WTC11 (cell line): ENCODE data around the gene SCML2. TPM values are rescaled to one million over a fixed set of nuclear protein-coding genes. Genes with fewer than 3 reads are reported as not detected.

Experiments
- ATAC-seq: fragments of 200-7000 bp; cut with Tn5 transposase; 2 replicates; pipeline ENCODE4 v1.10.0; 2021; ENCODE audit warnings: mild to moderate bottlenecking, moderate library complexity
- CTCF ChIA-PET: fragments of 300-600 bp; sonication (Branson Sonifier 250); formaldehyde crosslinking; loops from one replicate; lab custom pipeline; 2021; ENCODE audit warnings: antibody characterized with exemption; lab: Charles Lee
- POLR2A ChIA-PET: fragments of 350-600 bp; sonication (Branson Sonifier 250); formaldehyde crosslinking; loops from one replicate; lab custom pipeline; 2021; ENCODE audit warnings: antibody characterized with exemption; lab: Charles Lee
- DNase-seq: peaks from one replicate; pipeline ENCODE4 v3.0.0; 2021; ENCODE audit warnings: low spot score
- H3K27ac Mint-ChIP-seq: 2 replicates; pipeline ENCODE4 v1.8.0; 2021; ENCODE audit warnings: mixed read lengths
- H3K27me3 Mint-ChIP-seq: 2 replicates; pipeline ENCODE4 v1.8.0; 2021; ENCODE audit warnings: low read depth, mild to moderate bottlenecking, moderate library complexity, mixed read lengths
- H3K36me3 Mint-ChIP-seq: 2 replicates; pipeline ENCODE4 v1.8.0; 2021; ENCODE audit warnings: mixed read lengths
- H3K4me1 Mint-ChIP-seq: 2 replicates; pipeline ENCODE4 v1.8.0; 2022; ENCODE audit warnings: mixed read lengths
- H3K4me3 Mint-ChIP-seq: 2 replicates; pipeline ENCODE4 v1.8.0; 2021; ENCODE audit warnings: mild to moderate bottlenecking, moderate library complexity, mixed read lengths
- H3K9me3 Mint-ChIP-seq: 2 replicates; pipeline ENCODE4 v1.8.0; 2021; ENCODE audit warnings: mixed read lengths
- ATF1 ChIP-seq: sonication (generic); formaldehyde crosslinking; IDR thresholded peaks from 2 replicates; pipeline ENCODE4 v1.8.1; 2023; ENCODE audit warnings: mild to moderate bottlenecking, moderate library complexity, missing genetic modification reagents
- CREB1 ChIP-seq: sonication (generic); formaldehyde crosslinking; IDR thresholded peaks from 2 replicates; pipeline ENCODE4 v1.8.0; 2023; ENCODE audit warnings: mild to moderate bottlenecking, missing genetic modification reagents
- EMX1 ChIP-seq: fragments of 250-450 bp; sonication (Bioruptor Pico); IDR thresholded peaks from 2 replicates; pipeline ENCODE4 v1.8.0; 2021; ENCODE audit warnings: mild to moderate bottlenecking
- GRHL2 ChIP-seq: fragments of 250-450 bp; sonication (Bioruptor Pico); IDR thresholded peaks from 2 replicates; pipeline ENCODE4 v1.8.0; 2022; ENCODE audit warnings: mild to moderate bottlenecking, moderate library complexity; ENCODE audit not compliant: insufficient replicate concordance, severe bottlenecking
- HMGA2 ChIP-seq: fragments of 250-450 bp; sonication (Bioruptor Pico); IDR thresholded peaks from 2 replicates; pipeline ENCODE4 v1.4.0; 2021; ENCODE audit warnings: mild to moderate bottlenecking, moderate library complexity
- MXD4 ChIP-seq: fragments of 250-450 bp; sonication (Bioruptor Pico); IDR thresholded peaks from 2 replicates; pipeline ENCODE4 v1.8.0; 2021; ENCODE audit warnings: mild to moderate bottlenecking, moderate library complexity, borderline replicate concordance
- MYBL2 ChIP-seq: sonication (generic); formaldehyde crosslinking; IDR thresholded peaks from 2 replicates; pipeline ENCODE4 v1.8.1; 2023; ENCODE audit warnings: mild to moderate bottlenecking, moderate library complexity, missing genetic modification reagents
- NFATC4 ChIP-seq: fragments of 250-450 bp; sonication (Bioruptor Pico); IDR thresholded peaks from 2 replicates; pipeline ENCODE4 v1.9.0; 2021; ENCODE audit warnings: mild to moderate bottlenecking
- NFYB ChIP-seq: sonication (generic); formaldehyde crosslinking; conservative IDR thresholded peaks from 2 replicates; pipeline ENCODE4 v1.8.0; 2022; ENCODE audit warnings: low read depth, missing genetic modification reagents
- NR3C1 ChIP-seq: sonication (generic); formaldehyde crosslinking; conservative IDR thresholded peaks from 2 replicates; pipeline ENCODE4 v1.8.1; 2023; ENCODE audit warnings: low read depth, mild to moderate bottlenecking, missing genetic modification reagents
- SMAD3 ChIP-seq: sonication (generic); formaldehyde crosslinking; IDR thresholded peaks from 2 replicates; pipeline ENCODE4 v1.8.0; 2022; ENCODE audit warnings: missing genetic modification reagents, mild to moderate bottlenecking, borderline replicate concordance
- SOX15 ChIP-seq: fragments of 250-450 bp; sonication (Bioruptor Pico); IDR thresholded peaks from 2 replicates; pipeline ENCODE4 v1.9.0; 2021; ENCODE audit warnings: mild to moderate bottlenecking
- ZNF671 ChIP-seq: fragments of 250-450 bp; sonication (Bioruptor Pico); IDR thresholded peaks from 2 replicates; pipeline ENCODE4 v1.8.0; 2021; ENCODE audit warnings: mild to moderate bottlenecking
- total RNA-seq: library from RNA; stranded (reverse); gene quantifications from 3 replicates; pipeline ENCODE4 v1.2.3, GENCODE V29; 2021
- TF ChIP-seq, protein P1 (sequence below): sonication (generic); formaldehyde crosslinking; IDR thresholded peaks from 2 replicates; pipeline ENCODE4 v1.8.0; 2023; ENCODE audit warnings: missing genetic modification reagents, mild to moderate bottlenecking, borderline replicate concordance
- TF ChIP-seq, protein P2 (sequence below): sonication (generic); formaldehyde crosslinking; IDR thresholded peaks from 2 replicates; pipeline ENCODE4 v1.8.1; 2023; ENCODE audit warnings: mild to moderate bottlenecking, missing genetic modification reagents, moderate library complexity
- TF ChIP-seq, protein P3 (sequence below): sonication (generic); formaldehyde crosslinking; IDR thresholded peaks from 2 replicates; pipeline ENCODE4 v1.8.0; 2022; ENCODE audit warnings: mild to moderate bottlenecking, missing genetic modification reagents
- TF ChIP-seq, protein P4 (sequence below): sonication (generic); formaldehyde crosslinking; IDR thresholded peaks from 2 replicates; pipeline ENCODE4 v1.8.1; 2023; ENCODE audit warnings: mild to moderate bottlenecking, missing genetic modification reagents
- TF ChIP-seq, protein P5 (sequence below): fragments of 200-600 bp; IDR thresholded peaks from 2 replicates; pipeline ENCODE4 v1.8.0; 2022; ENCODE audit warnings: antibody characterized with exemption
- TF ChIP-seq, protein P6 (sequence below): fragments of 250-450 bp; sonication (Bioruptor Pico); IDR thresholded peaks from 2 replicates; pipeline ENCODE4 v1.9.0; 2021; ENCODE audit warnings: mild to moderate bottlenecking

SCML2 gene
- total RNA-seq, 1 experiment from 2014 or later: 12.8 TPM

DNA sequence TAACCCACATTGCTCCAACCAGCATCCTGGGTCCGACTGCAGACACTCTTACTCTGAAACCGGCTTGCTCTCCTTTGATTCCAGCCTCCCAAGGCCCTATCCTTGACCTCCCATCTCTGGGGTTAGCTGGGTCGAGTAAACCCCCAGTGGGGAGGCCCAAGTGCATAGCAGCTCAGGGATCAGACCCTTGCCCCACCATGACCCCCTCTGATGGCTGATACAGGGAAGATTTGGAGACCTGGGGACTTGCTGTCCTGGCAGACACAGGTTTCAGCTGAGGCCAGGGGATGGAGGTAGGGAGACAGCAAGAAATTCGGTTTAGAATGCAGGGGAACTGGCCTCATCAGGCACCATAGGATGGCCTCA, 47.3 kb upstream of the SCML2 start:
- ATAC-seq (no peak), DNase-seq (no peak)
- Mint-ChIP-seq H3K27me3 (no peaks in the 10 kb centered on the region), H3K4me3 (no peak overlapping the region), H3K27ac (no peak overlapping the region), H3K9me3 (no peaks in the 10 kb centered on the region), H3K4me1 (no peaks in the 10 kb centered on the region), H3K36me3 (no peaks in the 10 kb centered on the region)
- ChIA-PET CTCF (no interaction called here), POLR2A (no interaction called here)
- TF ChIP-seq, protein P1, sequence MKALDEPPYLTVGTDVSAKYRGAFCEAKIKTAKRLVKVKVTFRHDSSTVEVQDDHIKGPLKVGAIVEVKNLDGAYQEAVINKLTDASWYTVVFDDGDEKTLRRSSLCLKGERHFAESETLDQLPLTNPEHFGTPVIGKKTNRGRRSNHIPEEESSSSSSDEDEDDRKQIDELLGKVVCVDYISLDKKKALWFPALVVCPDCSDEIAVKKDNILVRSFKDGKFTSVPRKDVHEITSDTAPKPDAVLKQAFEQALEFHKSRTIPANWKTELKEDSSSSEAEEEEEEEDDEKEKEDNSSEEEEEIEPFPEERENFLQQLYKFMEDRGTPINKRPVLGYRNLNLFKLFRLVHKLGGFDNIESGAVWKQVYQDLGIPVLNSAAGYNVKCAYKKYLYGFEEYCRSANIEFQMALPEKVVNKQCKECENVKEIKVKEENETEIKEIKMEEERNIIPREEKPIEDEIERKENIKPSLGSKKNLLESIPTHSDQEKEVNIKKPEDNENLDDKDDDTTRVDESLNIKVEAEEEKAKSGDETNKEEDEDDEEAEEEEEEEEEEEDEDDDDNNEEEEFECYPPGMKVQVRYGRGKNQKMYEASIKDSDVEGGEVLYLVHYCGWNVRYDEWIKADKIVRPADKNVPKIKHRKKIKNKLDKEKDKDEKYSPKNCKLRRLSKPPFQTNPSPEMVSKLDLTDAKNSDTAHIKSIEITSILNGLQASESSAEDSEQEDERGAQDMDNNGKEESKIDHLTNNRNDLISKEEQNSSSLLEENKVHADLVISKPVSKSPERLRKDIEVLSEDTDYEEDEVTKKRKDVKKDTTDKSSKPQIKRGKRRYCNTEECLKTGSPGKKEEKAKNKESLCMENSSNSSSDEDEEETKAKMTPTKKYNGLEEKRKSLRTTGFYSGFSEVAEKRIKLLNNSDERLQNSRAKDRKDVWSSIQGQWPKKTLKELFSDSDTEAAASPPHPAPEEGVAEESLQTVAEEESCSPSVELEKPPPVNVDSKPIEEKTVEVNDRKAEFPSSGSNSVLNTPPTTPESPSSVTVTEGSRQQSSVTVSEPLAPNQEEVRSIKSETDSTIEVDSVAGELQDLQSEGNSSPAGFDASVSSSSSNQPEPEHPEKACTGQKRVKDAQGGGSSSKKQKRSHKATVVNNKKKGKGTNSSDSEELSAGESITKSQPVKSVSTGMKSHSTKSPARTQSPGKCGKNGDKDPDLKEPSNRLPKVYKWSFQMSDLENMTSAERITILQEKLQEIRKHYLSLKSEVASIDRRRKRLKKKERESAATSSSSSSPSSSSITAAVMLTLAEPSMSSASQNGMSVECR (CRISPR knock-in tag): no peak
- no peak for TF ChIP-seq SMAD3

DNA sequence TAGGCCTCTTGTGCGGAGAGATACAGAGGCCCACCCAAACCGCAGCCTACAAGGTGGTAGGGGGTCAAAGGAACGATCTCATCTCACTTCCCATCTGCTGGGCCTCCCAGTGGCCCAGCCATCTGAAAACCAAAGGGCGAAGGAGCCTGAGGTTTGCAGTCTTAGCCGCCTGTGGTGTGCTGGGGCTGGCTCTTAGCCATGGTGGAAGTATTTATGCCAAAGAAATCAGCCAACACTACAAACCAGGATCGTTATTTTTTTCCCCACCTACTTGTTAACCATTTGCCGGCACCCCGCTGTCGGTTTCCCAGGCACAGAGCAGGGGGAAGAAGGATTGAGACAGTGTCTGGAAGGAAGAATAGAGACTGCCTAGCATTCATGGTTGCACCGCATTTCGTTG, 40.0 kb upstream of the SCML2 start:
- ChIA-PET CTCF (no interaction called here), POLR2A (no interaction called here)
- Mint-ChIP-seq H3K4me1 (peaks cover 3% of the 10 kb centered on the region), H3K36me3 (no peaks in the 10 kb centered on the region), H3K9me3 (no peaks in the 10 kb centered on the region), H3K27ac (no peak overlapping the region), H3K27me3 (no peaks in the 10 kb centered on the region), H3K4me3 (no peak overlapping the region)
- TF ChIP-seq, protein P2, sequence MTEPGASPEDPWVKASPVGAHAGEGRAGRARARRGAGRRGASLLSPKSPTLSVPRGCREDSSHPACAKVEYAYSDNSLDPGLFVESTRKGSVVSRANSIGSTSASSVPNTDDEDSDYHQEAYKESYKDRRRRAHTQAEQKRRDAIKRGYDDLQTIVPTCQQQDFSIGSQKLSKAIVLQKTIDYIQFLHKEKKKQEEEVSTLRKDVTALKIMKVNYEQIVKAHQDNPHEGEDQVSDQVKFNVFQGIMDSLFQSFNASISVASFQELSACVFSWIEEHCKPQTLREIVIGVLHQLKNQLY (CRISPR knock-in tag): no peak
- no peak for TF ChIP-seq EMX1 (CRISPR knock-in tag)
- ATAC-seq: no peak
- DNase-seq: no peak

DNA sequence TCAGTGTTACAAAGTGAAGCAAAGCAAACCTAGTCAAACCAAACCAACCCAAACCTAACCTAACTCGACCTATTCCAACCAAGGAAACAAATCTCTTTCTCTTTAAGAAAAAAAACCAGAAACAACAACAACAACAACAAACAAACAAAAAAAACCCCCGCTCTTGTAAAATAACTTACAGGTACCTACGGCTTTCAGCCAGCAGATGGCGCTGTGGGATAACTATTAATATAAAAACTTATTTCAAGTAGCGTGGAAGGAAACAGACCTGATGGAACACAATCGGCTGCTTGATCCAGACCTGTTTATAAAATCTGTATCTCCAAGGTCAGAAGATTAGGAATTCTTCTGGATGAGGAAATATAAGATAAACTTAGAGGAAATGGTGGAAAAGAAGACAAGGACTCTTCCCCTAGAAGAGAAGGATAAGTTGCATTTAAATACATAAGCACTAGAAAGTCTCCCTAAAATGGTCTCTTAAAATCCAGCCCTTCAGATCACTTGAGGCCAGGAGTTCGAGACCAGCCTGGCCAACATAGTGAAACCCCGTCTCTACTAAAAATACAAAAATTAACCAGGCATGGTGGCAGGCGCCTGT, 36.6 kb upstream of the SCML2 start:
- ATAC-seq (no peak), DNase-seq (peak; percentile 63)
- no peaks in the 10 kb centered on the region for H3K36me3 Mint-ChIP-seq
- no peak overlapping the region for H3K4me3 Mint-ChIP-seq
- no peaks in the 10 kb centered on the region for H3K27me3 Mint-ChIP-seq
- peak overlapping the region; percentile 50; the same call in 1 of the 2 replicates for H3K27ac Mint-ChIP-seq
- H3K4me1 Mint-ChIP-seq: peaks cover 3% of the 10 kb centered on the region
- H3K9me3 Mint-ChIP-seq: no peaks in the 10 kb centered on the region
- ChIA-PET CTCF (no interaction called here), POLR2A (no interaction called here)
- TF ChIP-seq, protein P3, sequence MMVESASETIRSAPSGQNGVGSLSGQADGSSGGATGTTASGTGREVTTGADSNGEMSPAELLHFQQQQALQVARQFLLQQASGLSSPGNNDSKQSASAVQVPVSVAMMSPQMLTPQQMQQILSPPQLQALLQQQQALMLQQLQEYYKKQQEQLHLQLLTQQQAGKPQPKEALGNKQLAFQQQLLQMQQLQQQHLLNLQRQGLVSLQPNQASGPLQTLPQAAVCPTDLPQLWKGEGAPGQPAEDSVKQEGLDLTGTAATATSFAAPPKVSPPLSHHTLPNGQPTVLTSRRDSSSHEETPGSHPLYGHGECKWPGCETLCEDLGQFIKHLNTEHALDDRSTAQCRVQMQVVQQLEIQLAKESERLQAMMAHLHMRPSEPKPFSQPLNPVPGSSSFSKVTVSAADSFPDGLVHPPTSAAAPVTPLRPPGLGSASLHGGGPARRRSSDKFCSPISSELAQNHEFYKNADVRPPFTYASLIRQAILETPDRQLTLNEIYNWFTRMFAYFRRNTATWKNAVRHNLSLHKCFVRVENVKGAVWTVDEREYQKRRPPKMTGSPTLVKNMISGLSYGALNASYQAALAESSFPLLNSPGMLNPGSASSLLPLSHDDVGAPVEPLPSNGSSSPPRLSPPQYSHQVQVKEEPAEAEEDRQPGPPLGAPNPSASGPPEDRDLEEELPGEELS: no peak
- TF ChIP-seq ATF1 (CRISPR knock-in tag) (no peak), HMGA2 (CRISPR knock-in tag) (no peak), MXD4 (CRISPR knock-in tag) (no peak), SOX15 (no peak), CREB1 (CRISPR knock-in tag) (no peak), GRHL2 (CRISPR knock-in tag) (no peak), NFATC4 (CRISPR knock-in tag) (no peak), NFYB (CRISPR knock-in tag) (no peak), ZNF671 (CRISPR knock-in tag) (no peak), MYBL2 (CRISPR knock-in tag) (no peak), NR3C1 (CRISPR knock-in tag) (no peak)
- TF ChIP-seq, protein P4, sequence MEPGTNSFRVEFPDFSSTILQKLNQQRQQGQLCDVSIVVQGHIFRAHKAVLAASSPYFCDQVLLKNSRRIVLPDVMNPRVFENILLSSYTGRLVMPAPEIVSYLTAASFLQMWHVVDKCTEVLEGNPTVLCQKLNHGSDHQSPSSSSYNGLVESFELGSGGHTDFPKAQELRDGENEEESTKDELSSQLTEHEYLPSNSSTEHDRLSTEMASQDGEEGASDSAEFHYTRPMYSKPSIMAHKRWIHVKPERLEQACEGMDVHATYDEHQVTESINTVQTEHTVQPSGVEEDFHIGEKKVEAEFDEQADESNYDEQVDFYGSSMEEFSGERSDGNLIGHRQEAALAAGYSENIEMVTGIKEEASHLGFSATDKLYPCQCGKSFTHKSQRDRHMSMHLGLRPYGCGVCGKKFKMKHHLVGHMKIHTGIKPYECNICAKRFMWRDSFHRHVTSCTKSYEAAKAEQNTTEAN (CRISPR knock-in tag): no peak
- TF ChIP-seq, protein P5, sequence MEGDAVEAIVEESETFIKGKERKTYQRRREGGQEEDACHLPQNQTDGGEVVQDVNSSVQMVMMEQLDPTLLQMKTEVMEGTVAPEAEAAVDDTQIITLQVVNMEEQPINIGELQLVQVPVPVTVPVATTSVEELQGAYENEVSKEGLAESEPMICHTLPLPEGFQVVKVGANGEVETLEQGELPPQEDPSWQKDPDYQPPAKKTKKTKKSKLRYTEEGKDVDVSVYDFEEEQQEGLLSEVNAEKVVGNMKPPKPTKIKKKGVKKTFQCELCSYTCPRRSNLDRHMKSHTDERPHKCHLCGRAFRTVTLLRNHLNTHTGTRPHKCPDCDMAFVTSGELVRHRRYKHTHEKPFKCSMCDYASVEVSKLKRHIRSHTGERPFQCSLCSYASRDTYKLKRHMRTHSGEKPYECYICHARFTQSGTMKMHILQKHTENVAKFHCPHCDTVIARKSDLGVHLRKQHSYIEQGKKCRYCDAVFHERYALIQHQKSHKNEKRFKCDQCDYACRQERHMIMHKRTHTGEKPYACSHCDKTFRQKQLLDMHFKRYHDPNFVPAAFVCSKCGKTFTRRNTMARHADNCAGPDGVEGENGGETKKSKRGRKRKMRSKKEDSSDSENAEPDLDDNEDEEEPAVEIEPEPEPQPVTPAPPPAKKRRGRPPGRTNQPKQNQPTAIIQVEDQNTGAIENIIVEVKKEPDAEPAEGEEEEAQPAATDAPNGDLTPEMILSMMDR: no peak
- TF ChIP-seq, protein P6, sequence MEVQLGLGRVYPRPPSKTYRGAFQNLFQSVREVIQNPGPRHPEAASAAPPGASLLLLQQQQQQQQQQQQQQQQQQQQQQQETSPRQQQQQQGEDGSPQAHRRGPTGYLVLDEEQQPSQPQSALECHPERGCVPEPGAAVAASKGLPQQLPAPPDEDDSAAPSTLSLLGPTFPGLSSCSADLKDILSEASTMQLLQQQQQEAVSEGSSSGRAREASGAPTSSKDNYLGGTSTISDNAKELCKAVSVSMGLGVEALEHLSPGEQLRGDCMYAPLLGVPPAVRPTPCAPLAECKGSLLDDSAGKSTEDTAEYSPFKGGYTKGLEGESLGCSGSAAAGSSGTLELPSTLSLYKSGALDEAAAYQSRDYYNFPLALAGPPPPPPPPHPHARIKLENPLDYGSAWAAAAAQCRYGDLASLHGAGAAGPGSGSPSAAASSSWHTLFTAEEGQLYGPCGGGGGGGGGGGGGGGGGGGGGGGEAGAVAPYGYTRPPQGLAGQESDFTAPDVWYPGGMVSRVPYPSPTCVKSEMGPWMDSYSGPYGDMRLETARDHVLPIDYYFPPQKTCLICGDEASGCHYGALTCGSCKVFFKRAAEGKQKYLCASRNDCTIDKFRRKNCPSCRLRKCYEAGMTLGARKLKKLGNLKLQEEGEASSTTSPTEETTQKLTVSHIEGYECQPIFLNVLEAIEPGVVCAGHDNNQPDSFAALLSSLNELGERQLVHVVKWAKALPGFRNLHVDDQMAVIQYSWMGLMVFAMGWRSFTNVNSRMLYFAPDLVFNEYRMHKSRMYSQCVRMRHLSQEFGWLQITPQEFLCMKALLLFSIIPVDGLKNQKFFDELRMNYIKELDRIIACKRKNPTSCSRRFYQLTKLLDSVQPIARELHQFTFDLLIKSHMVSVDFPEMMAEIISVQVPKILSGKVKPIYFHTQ (CRISPR knock-in tag): no peak
